H9 (cell line): ENCODE measurements around the gene AP4S1. TPM values are rescaled to one million over a fixed set of nuclear protein-coding genes. Genes with fewer than 3 reads are reported as not detected.

ENCODE experiments used
- DNase-seq: peaks from one replicate; pipeline ENCODE4 v3.0.0-alpha.2; 2017
- H2AFZ ChIP-seq: one replicate; pipeline ENCODE4 v1.6.1; 2013; ENCODE audit warnings: mild to moderate bottlenecking, low read length, control low read depth, moderate library complexity
- H2AK5ac ChIP-seq: 2 replicates; pipeline ENCODE4 v1.6.1; 2013; ENCODE audit warnings: low read length, control low read depth, mixed read lengths; ENCODE audit not compliant: insufficient read length
- H2BK120ac ChIP-seq: one replicate; pipeline ENCODE4 v1.6.1; 2013; ENCODE audit warnings: low read depth, mild to moderate bottlenecking, low read length, control low read depth, inconsistent platforms; ENCODE audit not compliant: poor library complexity, severe bottlenecking
- H2BK12ac ChIP-seq: 2 replicates; pipeline ENCODE4 v1.6.1; 2013; ENCODE audit warnings: low read length, control low read depth, mixed read lengths, low read depth; ENCODE audit not compliant: insufficient read length
- H2BK15ac ChIP-seq: 2 replicates; pipeline ENCODE4 v1.6.1; 2013; ENCODE audit warnings: low read depth, low read length, control low read depth
- H2BK20ac ChIP-seq: one replicate; pipeline ENCODE4 v1.6.1; 2013; ENCODE audit warnings: low read depth, mild to moderate bottlenecking, low read length, control low read depth, inconsistent platforms; ENCODE audit not compliant: poor library complexity, severe bottlenecking
- H2BK5ac ChIP-seq: 2 replicates; pipeline ENCODE4 v1.6.1; 2013; ENCODE audit warnings: low read length, control low read depth, mixed read lengths; ENCODE audit not compliant: insufficient read length
- H3K14ac ChIP-seq: 2 replicates; pipeline ENCODE4 v1.6.1; 2013; ENCODE audit warnings: low read length, control low read depth; ENCODE audit not compliant: insufficient read depth
- H3K18ac ChIP-seq: 2 replicates; pipeline ENCODE4 v1.6.1; 2013; ENCODE audit warnings: low read depth, mild to moderate bottlenecking, mixed read lengths, low read length, control low read depth; ENCODE audit not compliant: insufficient read length
- H3K23ac ChIP-seq: 2 replicates; pipeline ENCODE4 v1.6.1; 2013; ENCODE audit warnings: low read length, control low read depth, mixed read lengths, low read depth; ENCODE audit not compliant: insufficient read length
- H3K23me2 ChIP-seq: 2 replicates; pipeline ENCODE4 v1.6.1; 2013; ENCODE audit warnings: low read depth, mild to moderate bottlenecking, mixed read lengths, low read length, control low read depth; ENCODE audit not compliant: insufficient read length, poor library complexity, severe bottlenecking
- H3K27ac ChIP-seq: 2 replicates; pipeline ENCODE4 v1.5.1; 2013; ENCODE audit warnings: low read length, control low read depth, mixed read lengths, low read depth; ENCODE audit not compliant: insufficient read length
- H3K27me3 ChIP-seq: 2 replicates; pipeline ENCODE4 v1.6.1; 2013; ENCODE audit warnings: low read length, control low read depth, inconsistent platforms; ENCODE audit not compliant: insufficient read depth
- H3K4ac ChIP-seq: 2 replicates; pipeline ENCODE4 v1.6.1; 2013; ENCODE audit warnings: low read depth, mild to moderate bottlenecking, control low read depth, inconsistent platforms, low read length, moderate library complexity
- H3K4me1 ChIP-seq: 2 replicates; pipeline ENCODE4 v1.6.1; 2013; ENCODE audit warnings: low read length, control low read depth, inconsistent platforms; ENCODE audit not compliant: insufficient read depth
- H3K4me2 ChIP-seq: 2 replicates; pipeline ENCODE4 v1.6.1; 2013; ENCODE audit warnings: low read length, control low read depth, mixed read lengths; ENCODE audit not compliant: insufficient read length, insufficient read depth
- H3K56ac ChIP-seq: 2 replicates; pipeline ENCODE4 v1.6.1; 2013; ENCODE audit warnings: low read depth, mild to moderate bottlenecking, mixed read lengths, low read length, control low read depth; ENCODE audit not compliant: insufficient read length
- H3K79me1 ChIP-seq: 2 replicates; pipeline ENCODE4 v1.6.1; 2013; ENCODE audit warnings: low read depth, mild to moderate bottlenecking, moderate library complexity, low read length, control low read depth, inconsistent platforms; ENCODE audit not compliant: insufficient read depth, poor library complexity, severe bottlenecking
- H3K79me2 ChIP-seq: 2 replicates; pipeline ENCODE4 v1.6.1; 2013; ENCODE audit warnings: low read length, control low read depth, inconsistent platforms; ENCODE audit not compliant: insufficient read depth
- H3K9ac ChIP-seq: 2 replicates; pipeline ENCODE4 v1.6.1; 2013; ENCODE audit warnings: low read length, control low read depth, mixed read lengths; ENCODE audit not compliant: insufficient read length; ENCODE audit errors: extremely low read depth
- H3K9me3 ChIP-seq: one replicate; pipeline ENCODE4 v1.6.1; 2013; ENCODE audit warnings: low read depth, low read length, inconsistent platforms; ENCODE audit not compliant: control insufficient read depth
- H3T11ph ChIP-seq: one replicate; pipeline ENCODE4 v1.6.1; 2013; ENCODE audit warnings: mild to moderate bottlenecking, low read length, control low read depth, inconsistent platforms
- H4K20me1 ChIP-seq: one replicate; pipeline ENCODE4 v1.6.1; 2013; ENCODE audit not compliant: control insufficient read depth, insufficient read length, insufficient read depth
- H4K5ac ChIP-seq: 2 replicates; pipeline ENCODE4 v1.6.1; 2013; ENCODE audit warnings: low read depth, mild to moderate bottlenecking, mixed read lengths, low read length, control low read depth; ENCODE audit not compliant: insufficient read length
- H4K8ac ChIP-seq: replicated peaks from 2 replicates; pipeline ENCODE4 v1.6.1; 2013; ENCODE audit warnings: low read length, control low read depth, mixed read lengths, low read depth; ENCODE audit not compliant: insufficient read length
- H4K91ac ChIP-seq: 2 replicates; pipeline ENCODE4 v1.6.1; 2013; ENCODE audit warnings: low read depth, mild to moderate bottlenecking, moderate library complexity, mixed read lengths, low read length, control low read depth; ENCODE audit not compliant: insufficient read length
- H3K27ac Mint-ChIP-seq, 3 experiments: 2 replicates in 2 of 3; 3 replicates in 1 of 3; pipeline ENCODE4 v1.8.0; 2020 to 2021; ENCODE audit warnings: mixed read lengths in 3 of 3, mild to moderate bottlenecking in 1 of 3, moderate library complexity in 1 of 3
- H3K27me3 Mint-ChIP-seq: 2 replicates; pipeline ENCODE4 v1.8.0; 2021; ENCODE audit warnings: low read depth, mild to moderate bottlenecking, moderate library complexity, mixed read lengths
- H3K36me3 Mint-ChIP-seq, 3 experiments: 2 replicates in 2 of 3; 3 replicates in 1 of 3; pipeline ENCODE4 v1.8.0; 2020 to 2021; ENCODE audit warnings: low read depth in 3 of 3, mixed read lengths in 3 of 3; ENCODE audit not compliant: insufficient read depth in 1 of 3
- H3K4me1 Mint-ChIP-seq, 2 experiments: 2 replicates each; pipeline ENCODE4 v1.8.0; 2020; ENCODE audit warnings: mixed read lengths in 2 of 2
- H3K4me3 Mint-ChIP-seq, 2 experiments: 2 replicates in 1 of 2; 3 replicates in 1 of 2; pipeline ENCODE4 v1.8.0; 2020 to 2021; ENCODE audit warnings: mild to moderate bottlenecking in 2 of 2, mixed read lengths in 2 of 2, moderate library complexity in 1 of 2
- H3K9me3 Mint-ChIP-seq, 2 experiments: 2 replicates in 1 of 2; 3 replicates in 1 of 2; pipeline ENCODE4 v1.8.0; 2020; ENCODE audit warnings: mild to moderate bottlenecking in 2 of 2, mixed read lengths in 2 of 2, moderate library complexity in 1 of 2
- WGBS: extraction: QIAGEN DNeasy Blood & Tissue Kit; methylation state at CpG from one replicate; pipeline ENCODE4 v1.1.7; 2013; ENCODE audit warnings: missing lambda C conversion rate, low lambda C conversion rate, mixed read lengths; ENCODE audit not compliant: insufficient read length; ENCODE audit errors: extremely low coverage; 5-methylcytosine and 5-hydroxymethylcytosine counted together
- total RNA-seq: library from RNA; stranded (reverse); gene quantifications from 2 replicates; pipeline ENCODE4 v1.2.1, GENCODE V29; 2021
- TF ChIP-seq, protein P1 (sequence below): fragments of 200-600 bp; sonication (generic); conservative IDR thresholded peaks from 3 replicates; pipeline ENCODE4 v1.8.0; 2021; ENCODE audit warnings: antibody characterized with exemption, mild to moderate bottlenecking

Gene AP4S1
- total RNA-seq, 1 experiment from 2014 or later, result 13.7 TPM

DNA sequence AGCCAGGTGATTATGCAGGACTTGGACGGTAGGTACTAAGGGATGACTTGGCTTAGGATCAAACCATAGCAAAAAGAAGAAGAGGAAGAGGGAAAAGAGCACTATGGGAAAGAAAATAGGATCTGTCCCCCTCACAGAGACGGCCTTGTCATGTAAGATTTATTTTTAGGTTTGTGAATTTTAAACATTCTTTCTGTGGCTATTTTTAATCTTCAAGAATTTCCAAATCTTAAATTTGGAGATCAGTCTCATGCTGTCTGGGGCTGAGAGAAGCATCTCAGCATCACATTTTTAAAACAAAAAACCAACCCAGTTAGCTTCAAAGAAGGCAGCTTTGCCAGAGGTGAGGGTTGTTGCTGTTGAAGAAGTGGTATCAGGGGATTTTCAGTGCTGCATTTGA lies 53.3 kb downstream of the AP4S1 start:
- Histone ChIP-seq H2BK5ac (no peak overlapping the region), H4K20me1 (no peaks in the 10 kb centered on the region), H3K79me2 (no peaks in the 10 kb centered on the region), H2BK20ac (no peak overlapping the region), H3K23ac (no peak overlapping the region), H3K9me3 (no peaks in the 10 kb centered on the region), H3K4ac (no peak overlapping the region), H3K56ac (no peak overlapping the region), H3K27ac (no peak overlapping the region), H4K8ac (no peak overlapping the region), H3K27me3 (no peaks in the 10 kb centered on the region), H2BK15ac (no peak overlapping the region), H3K18ac (no peak overlapping the region), H4K91ac (no peak overlapping the region), H2AK5ac (no peak overlapping the region), H2BK12ac (no peak overlapping the region), H3K79me1 (no peaks in the 10 kb centered on the region), H3K14ac (no peak overlapping the region), H3K4me1 (no peaks in the 10 kb centered on the region), H3T11ph (no peak overlapping the region), H2AFZ (no peak overlapping the region), H3K23me2 (no peaks in the 10 kb centered on the region), H3K9ac (no peak overlapping the region), H3K4me2 (no peak overlapping the region), H2BK120ac (no peak overlapping the region), H4K5ac (no peak overlapping the region)
- peaks cover 5 to 15% (median 8%) of the 10 kb centered on the region in 3 experiments for H3K36me3 Mint-ChIP-seq
- TF ChIP-seq, protein P1, sequence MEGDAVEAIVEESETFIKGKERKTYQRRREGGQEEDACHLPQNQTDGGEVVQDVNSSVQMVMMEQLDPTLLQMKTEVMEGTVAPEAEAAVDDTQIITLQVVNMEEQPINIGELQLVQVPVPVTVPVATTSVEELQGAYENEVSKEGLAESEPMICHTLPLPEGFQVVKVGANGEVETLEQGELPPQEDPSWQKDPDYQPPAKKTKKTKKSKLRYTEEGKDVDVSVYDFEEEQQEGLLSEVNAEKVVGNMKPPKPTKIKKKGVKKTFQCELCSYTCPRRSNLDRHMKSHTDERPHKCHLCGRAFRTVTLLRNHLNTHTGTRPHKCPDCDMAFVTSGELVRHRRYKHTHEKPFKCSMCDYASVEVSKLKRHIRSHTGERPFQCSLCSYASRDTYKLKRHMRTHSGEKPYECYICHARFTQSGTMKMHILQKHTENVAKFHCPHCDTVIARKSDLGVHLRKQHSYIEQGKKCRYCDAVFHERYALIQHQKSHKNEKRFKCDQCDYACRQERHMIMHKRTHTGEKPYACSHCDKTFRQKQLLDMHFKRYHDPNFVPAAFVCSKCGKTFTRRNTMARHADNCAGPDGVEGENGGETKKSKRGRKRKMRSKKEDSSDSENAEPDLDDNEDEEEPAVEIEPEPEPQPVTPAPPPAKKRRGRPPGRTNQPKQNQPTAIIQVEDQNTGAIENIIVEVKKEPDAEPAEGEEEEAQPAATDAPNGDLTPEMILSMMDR, result no peak
- no peak for DNase-seq
- no peak overlapping the region for H3K4me3 Mint-ChIP-seq
- no CpG with 5 or more reads among the region's 2 CpGs for WGBS
- H3K9me3 Mint-ChIP-seq, result peaks cover 0 to 3% of the 10 kb centered on the region in 2 experiments; a peak in 1 of 5 replicates
- H3K4me1 Mint-ChIP-seq, result 0 out of 4 replicates have a peak, but pooled peaks cover 0 to 2% of the 10 kb centered on the region in 2 experiments
- no peaks in the 10 kb centered on the region for H3K27me3 Mint-ChIP-seq
- H3K27ac Mint-ChIP-seq, result no peak overlapping the region
